Uterine smooth muscle cell (primary cell): ENCODE data around the gene TRIM42. TPM values are rescaled to one million over a fixed set of nuclear protein-coding genes. Genes with fewer than 3 reads are reported as not detected.

Source experiments
- total RNA-seq: library from RNA; depleted of rRNA; stranded (reverse); fragments of >200 nt; gene quantifications from 2 replicates; pipeline ENCODE4 v1.2.3, GENCODE V29; 2014

The TRIM42 gene
- total RNA-seq, result not detected in 2 replicates

GRCh38 chr3:140677764-140678163, at the start of gene TRIM42:
Gene TRIM42, plus strand, starts transcription at chr3:140678064. Its CDS starts 166 bp downstream, at chr3:140678230.

